HuH-7 (cell line): ENCODE data around the gene CBR3.

Experiments used
- DNase-seq: peaks from one replicate; pipeline ENCODE4 v3.0.0; 2011; ENCODE audit warnings: low spot score

Gene CBR3

GRCh38 chr21:36156339-36156814, 21.5 kb downstream of the CBR3 start:
- peak; percentile 89 for DNase-seq

- no peak for DNase-seq
Observed at GRCh38 chr21:36156815-36157670, 22.2 kb downstream of the CBR3 start, which contains the start of gene DOP1B. Gene DOP1B, plus strand, starts transcription at chr21:36156824. Its CDS starts 7,910 bp downstream, at chr21:36164734.

- DNase-seq: no peak
Observed at GRCh38 chr21:36159356-36159921, 24.6 kb downstream of the CBR3 start.

GRCh38 chr21:36160850-36161178, 25.9 kb downstream of the CBR3 start:
- no peak for DNase-seq

- no peak for DNase-seq
Observed at GRCh38 chr21:36162631-36163030, 27.8 kb downstream of the CBR3 start.

GRCh38 chr21:36163750-36164741, 29.2 kb downstream of the CBR3 start:
- peak; percentile 48 for DNase-seq

- no peak for DNase-seq
Observed at GRCh38 chr21:36165356-36165755, 30.5 kb downstream of the CBR3 start.

GRCh38 chr21:36166705-36167104, 31.8 kb downstream of the CBR3 start:
- no peak for DNase-seq

- no peak for DNase-seq
Observed at GRCh38 chr21:36167541-36167940, 32.7 kb downstream of the CBR3 start.

GRCh38 chr21:36169470-36170128, 34.7 kb downstream of the CBR3 start:
- DNase-seq: no peak

- DNase-seq: no peak
Observed at GRCh38 chr21:36170823-36171222, 35.9 kb downstream of the CBR3 start.

GRCh38 chr21:36171336-36171735, 36.5 kb downstream of the CBR3 start:
- no peak for DNase-seq

- no peak for DNase-seq
Observed at GRCh38 chr21:36171741-36172331, 37.0 kb downstream of the CBR3 start.

GRCh38 chr21:36174780-36175179, 39.9 kb downstream of the CBR3 start:
- no peak for DNase-seq

- DNase-seq: no peak
Observed at GRCh38 chr21:36175771-36176565, 41.1 kb downstream of the CBR3 start.

- DNase-seq: no peak
Observed at GRCh38 chr21:36178349-36178748, 43.5 kb downstream of the CBR3 start.

GRCh38 chr21:36179145-36179544, 44.3 kb downstream of the CBR3 start:
- no peak for DNase-seq

- DNase-seq: no peak
Observed at GRCh38 chr21:36180963-36181362, 46.1 kb downstream of the CBR3 start.

GRCh38 chr21:36183144-36183795, 48.4 kb downstream of the CBR3 start:
- DNase-seq: no peak

- DNase-seq: no peak
Observed at GRCh38 chr21:36184545-36184944, 49.7 kb downstream of the CBR3 start.
